NCI-H510A treated with DMSO at 0.1 percent for 48 hours (cell line): ENCODE measurements around the gene MPL.

Experiments
- DNase-seq: peaks from one replicate; lab custom pipeline; 2025; lab: John Stamatoyannopoulos, UW

MPL gene

GRCh38 chr1:43306688-43307457 is 30.7 kb upstream of the MPL start:
- DNase-seq = no peak

GRCh38 chr1:43307458-43308158 is 30.0 kb upstream of the MPL start:
- no peak for DNase-seq

- DNase-seq = no peak
These were observed 28.8 kb upstream of the MPL start for GRCh38 chr1:43308635-43309404.

GRCh38 chr1:43309405-43310025 is 28.1 kb upstream of the MPL start:
- DNase-seq = no peak

GRCh38 chr1:43311521-43311920 is 26.1 kb upstream of the MPL start:
- DNase-seq = no peak

- DNase-seq = no peak
These were observed 25.4 kb upstream of the MPL start for GRCh38 chr1:43312212-43312623.

- DNase-seq = no peak
These were observed 24.7 kb upstream of the MPL start for GRCh38 chr1:43312663-43313515.

- DNase-seq = no peak
These were observed 23.8 kb upstream of the MPL start for GRCh38 chr1:43313771-43314170.

GRCh38 chr1:43314233-43314632 is 23.4 kb upstream of the MPL start:
- DNase-seq = no peak

- DNase-seq = no peak
These were observed 22.1 kb upstream of the MPL start for GRCh38 chr1:43315481-43315880.

- no peak for DNase-seq
These were observed 21.5 kb upstream of the MPL start for GRCh38 chr1:43315963-43316737.

GRCh38 chr1:43316738-43317520 is 20.7 kb upstream of the MPL start:
- no peak for DNase-seq

GRCh38 chr1:43317817-43318471 is 19.7 kb upstream of the MPL start:
- DNase-seq = no peak

- DNase-seq = no peak
These were observed 18.8 kb upstream of the MPL start for GRCh38 chr1:43318831-43319230.

GRCh38 chr1:43319288-43319687 is 18.3 kb upstream of the MPL start:
- no peak for DNase-seq

- no peak for DNase-seq
These were observed 17.9 kb upstream of the MPL start for GRCh38 chr1:43319766-43320165.

GRCh38 chr1:43321331-43321891 is 16.2 kb upstream of the MPL start:
- no peak for DNase-seq

- DNase-seq = no peak
These were observed 15.1 kb upstream of the MPL start for GRCh38 chr1:43322506-43322905.

GRCh38 chr1:43324810-43325209 is 12.8 kb upstream of the MPL start:
- no peak for DNase-seq
